Neural cell (in vitro differentiated cells): Measurements from ENCODE around the gene LSM14B.

Experiments used
- CTCF ChIP-seq: fragments of 450-650 bp; IDR thresholded peaks from 2 replicates; pipeline ENCODE4 v1.5.1; 2014; ENCODE audit warnings: antibody characterized with exemption, mild to moderate bottlenecking, moderate library complexity; ENCODE audit not compliant: poor library complexity, severe bottlenecking
- REST ChIP-seq: IDR thresholded peaks from 2 replicates; pipeline ENCODE4 v1.6.1; 2012; ENCODE audit warnings: borderline replicate concordance

GRCh38 chr20:62171245-62171644, 49.0 kb downstream of the LSM14B start:
- TF ChIP-seq CTCF, result no peak
- no peak for TF ChIP-seq REST
